HepG2 (cell line): Measurements from ENCODE around the gene TK2. TPM values are rescaled to one million over a fixed set of nuclear protein-coding genes. Genes with fewer than 3 reads are reported as not detected.

Experiments
- HDAC2 ChIP-seq: sonication (generic); formaldehyde crosslinking; IDR thresholded peaks from 2 replicates; pipeline ENCODE4 v1.4.0; 2020; ENCODE audit warnings: missing genetic modification reagents
- PCBP2 ChIP-seq: fragments of 200-400 bp; formaldehyde crosslinking; optimal IDR thresholded peaks from 2 replicates; pipeline ENCODE3; 2018; ENCODE audit warnings: low read length, low read depth; ENCODE audit not compliant: poor library complexity, severe bottlenecking
- SKI ChIP-seq: fragments of 450-650 bp; IDR thresholded peaks from one replicate; pipeline ENCODE4 v1.6.1; 2018; ENCODE audit warnings: mild to moderate bottlenecking; ENCODE audit not compliant: partially characterized antibody
- SMAD9 ChIP-seq: sonication (generic); formaldehyde crosslinking; IDR thresholded peaks from 2 replicates; pipeline ENCODE4 v1.5.1; 2020; ENCODE audit warnings: mild to moderate bottlenecking, missing genetic modification reagents
- SOX6 ChIP-seq, 2 experiments: fragments of 450-650 bp in 1 of 2; sonication (generic) in 1 of 2; formaldehyde crosslinking in 1 of 2; IDR thresholded peaks; 2 replicates each; pipeline versions ENCODE4 v1.4.0 to v1.6.1; 2017 to 2020; ENCODE audit warnings: antibody characterized with exemption in 1 of 2, mild to moderate bottlenecking in 1 of 2, missing genetic modification reagents in 1 of 2
- ZNF326 ChIP-seq: sonication (generic); formaldehyde crosslinking; IDR thresholded peaks from 2 replicates; pipeline ENCODE4 v1.4.0; 2020; ENCODE audit warnings: missing genetic modification reagents, borderline replicate concordance
- ZNF446 ChIP-seq: sonication (generic); formaldehyde crosslinking; IDR thresholded peaks from 2 replicates; pipeline ENCODE4 v1.5.0; 2020; ENCODE audit warnings: mild to moderate bottlenecking, missing genetic modification reagents
- ZNF570 ChIP-seq: sonication (generic); formaldehyde crosslinking; IDR thresholded peaks from 2 replicates; pipeline ENCODE4 v1.4.0; 2020; ENCODE audit warnings: mild to moderate bottlenecking, missing genetic modification reagents, borderline replicate concordance
- ZSCAN29 ChIP-seq: sonication (generic); formaldehyde crosslinking; conservative IDR thresholded peaks from 2 replicates; pipeline ENCODE4 v1.4.0; 2020; ENCODE audit warnings: mild to moderate bottlenecking, missing genetic modification reagents
- polyA plus RNA-seq, 8 experiments: library from polyadenylated mRNA; depleted of rRNA in 3 of 8; stranded (reverse) in 7 of 8; unstranded in 1 of 8; fragments of >200 nt; fragmentation: Illumina TruSeq in 4 of 8; extraction: Trizol in 4 of 8; gene quantifications; 2 replicates each; pipeline versions ENCODE4 v1.2.1 to v1.2.3, GENCODE V29; 2011 to 2016; ENCODE audit warnings: low read depth in 4 of 8, missing spikeins in 1 of 8, mixed read lengths in 1 of 8; ENCODE audit not compliant: insufficient read depth in 1 of 8
- total RNA-seq, 5 experiments: library from RNA; depleted of rRNA; stranded (reverse); fragments of >200 nt; fragmentation: Illumina TruSeq; extraction: Trizol; gene quantifications; 2 replicates each; pipeline ENCODE4 v1.2.3, GENCODE V29; 2016; ENCODE audit warnings: low read depth in 1 of 5
- TF ChIP-seq, protein P1 (sequence below): sonication (generic); formaldehyde crosslinking; IDR thresholded peaks from 2 replicates; pipeline ENCODE4 v1.4.0; 2020; ENCODE audit warnings: missing genetic modification reagents
- TF ChIP-seq, protein P2 (sequence below): sonication (generic); formaldehyde crosslinking; IDR thresholded peaks from one replicate; pipeline ENCODE4 v1.5.1; 2020; ENCODE audit warnings: mild to moderate bottlenecking, missing genetic modification reagents; ENCODE audit errors: not compliant biosample characterization
- TF ChIP-seq, protein P3 (sequence below): fragments of 450-650 bp; IDR thresholded peaks from 2 replicates; pipeline ENCODE4 v1.6.1; 2017; ENCODE audit warnings: mild to moderate bottlenecking
- TF ChIP-seq, protein P4 (sequence below): sonication (generic); formaldehyde crosslinking; IDR thresholded peaks from 2 replicates; pipeline ENCODE4 v1.5.0; 2020; ENCODE audit warnings: mild to moderate bottlenecking, missing genetic modification reagents

The TK2 gene
- total and polyA plus RNA-seq, 2 of the 13 experiments (the other 11 are each of a cell fraction or from before 2014, with no cell fraction given) = 18.7 to 21.0 TPM

DNA sequence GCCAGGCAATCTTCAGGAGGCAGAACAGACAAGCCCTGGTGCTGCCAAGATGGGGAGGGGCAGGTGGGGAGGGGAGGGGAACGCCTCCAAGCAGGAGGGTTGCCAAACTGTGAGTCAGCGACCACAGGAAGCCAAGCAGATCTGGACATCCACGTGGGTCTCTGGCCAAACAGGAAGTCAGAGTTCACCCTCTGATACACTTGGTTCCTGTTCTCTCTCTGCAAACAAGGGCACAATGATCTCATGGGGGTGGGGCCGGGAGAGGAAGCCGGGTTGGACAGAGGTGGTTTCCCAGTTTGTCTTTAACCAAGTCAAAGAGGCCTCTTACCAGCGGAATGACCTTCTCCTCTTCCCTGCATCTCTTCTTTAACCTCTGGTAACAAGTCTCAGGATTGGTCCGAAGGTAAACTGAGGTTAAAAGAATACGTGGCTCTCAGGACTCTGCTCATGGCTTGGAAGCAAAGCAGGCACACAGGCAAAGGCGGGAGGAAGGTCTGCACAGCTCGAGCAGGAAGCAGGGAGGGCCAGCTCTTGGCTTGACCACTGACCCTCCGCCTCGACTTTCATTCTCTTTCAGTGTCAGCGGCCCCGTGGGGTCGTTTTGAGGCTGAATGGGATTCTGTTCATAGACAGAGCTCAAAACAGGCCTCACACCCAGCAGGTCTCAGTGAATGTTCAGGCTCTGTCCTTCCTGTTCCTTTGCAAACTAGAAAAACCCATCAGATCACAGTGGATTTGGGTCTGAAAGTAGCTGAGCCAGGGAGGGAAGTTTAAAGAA is 32.9 kb downstream of the TK2 start (continued):
- TF ChIP-seq, protein P1, sequence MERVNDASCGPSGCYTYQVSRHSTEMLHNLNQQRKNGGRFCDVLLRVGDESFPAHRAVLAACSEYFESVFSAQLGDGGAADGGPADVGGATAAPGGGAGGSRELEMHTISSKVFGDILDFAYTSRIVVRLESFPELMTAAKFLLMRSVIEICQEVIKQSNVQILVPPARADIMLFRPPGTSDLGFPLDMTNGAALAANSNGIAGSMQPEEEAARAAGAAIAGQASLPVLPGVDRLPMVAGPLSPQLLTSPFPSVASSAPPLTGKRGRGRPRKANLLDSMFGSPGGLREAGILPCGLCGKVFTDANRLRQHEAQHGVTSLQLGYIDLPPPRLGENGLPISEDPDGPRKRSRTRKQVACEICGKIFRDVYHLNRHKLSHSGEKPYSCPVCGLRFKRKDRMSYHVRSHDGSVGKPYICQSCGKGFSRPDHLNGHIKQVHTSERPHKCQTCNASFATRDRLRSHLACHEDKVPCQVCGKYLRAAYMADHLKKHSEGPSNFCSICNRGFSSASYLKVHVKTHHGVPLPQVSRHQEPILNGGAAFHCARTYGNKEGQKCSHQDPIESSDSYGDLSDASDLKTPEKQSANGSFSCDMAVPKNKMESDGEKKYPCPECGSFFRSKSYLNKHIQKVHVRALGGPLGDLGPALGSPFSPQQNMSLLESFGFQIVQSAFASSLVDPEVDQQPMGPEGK = peak; percentile 98
- TF ChIP-seq SMAD9 (CRISPR knock-in tag) = peak; percentile 75; the same call in 1 of the 2 replicates
- TF ChIP-seq ZNF326 (CRISPR knock-in tag) = no peak
- TF ChIP-seq ZNF570 (CRISPR knock-in tag) = no peak
- peak; percentile 25 for TF ChIP-seq SKI
- TF ChIP-seq, protein P2, sequence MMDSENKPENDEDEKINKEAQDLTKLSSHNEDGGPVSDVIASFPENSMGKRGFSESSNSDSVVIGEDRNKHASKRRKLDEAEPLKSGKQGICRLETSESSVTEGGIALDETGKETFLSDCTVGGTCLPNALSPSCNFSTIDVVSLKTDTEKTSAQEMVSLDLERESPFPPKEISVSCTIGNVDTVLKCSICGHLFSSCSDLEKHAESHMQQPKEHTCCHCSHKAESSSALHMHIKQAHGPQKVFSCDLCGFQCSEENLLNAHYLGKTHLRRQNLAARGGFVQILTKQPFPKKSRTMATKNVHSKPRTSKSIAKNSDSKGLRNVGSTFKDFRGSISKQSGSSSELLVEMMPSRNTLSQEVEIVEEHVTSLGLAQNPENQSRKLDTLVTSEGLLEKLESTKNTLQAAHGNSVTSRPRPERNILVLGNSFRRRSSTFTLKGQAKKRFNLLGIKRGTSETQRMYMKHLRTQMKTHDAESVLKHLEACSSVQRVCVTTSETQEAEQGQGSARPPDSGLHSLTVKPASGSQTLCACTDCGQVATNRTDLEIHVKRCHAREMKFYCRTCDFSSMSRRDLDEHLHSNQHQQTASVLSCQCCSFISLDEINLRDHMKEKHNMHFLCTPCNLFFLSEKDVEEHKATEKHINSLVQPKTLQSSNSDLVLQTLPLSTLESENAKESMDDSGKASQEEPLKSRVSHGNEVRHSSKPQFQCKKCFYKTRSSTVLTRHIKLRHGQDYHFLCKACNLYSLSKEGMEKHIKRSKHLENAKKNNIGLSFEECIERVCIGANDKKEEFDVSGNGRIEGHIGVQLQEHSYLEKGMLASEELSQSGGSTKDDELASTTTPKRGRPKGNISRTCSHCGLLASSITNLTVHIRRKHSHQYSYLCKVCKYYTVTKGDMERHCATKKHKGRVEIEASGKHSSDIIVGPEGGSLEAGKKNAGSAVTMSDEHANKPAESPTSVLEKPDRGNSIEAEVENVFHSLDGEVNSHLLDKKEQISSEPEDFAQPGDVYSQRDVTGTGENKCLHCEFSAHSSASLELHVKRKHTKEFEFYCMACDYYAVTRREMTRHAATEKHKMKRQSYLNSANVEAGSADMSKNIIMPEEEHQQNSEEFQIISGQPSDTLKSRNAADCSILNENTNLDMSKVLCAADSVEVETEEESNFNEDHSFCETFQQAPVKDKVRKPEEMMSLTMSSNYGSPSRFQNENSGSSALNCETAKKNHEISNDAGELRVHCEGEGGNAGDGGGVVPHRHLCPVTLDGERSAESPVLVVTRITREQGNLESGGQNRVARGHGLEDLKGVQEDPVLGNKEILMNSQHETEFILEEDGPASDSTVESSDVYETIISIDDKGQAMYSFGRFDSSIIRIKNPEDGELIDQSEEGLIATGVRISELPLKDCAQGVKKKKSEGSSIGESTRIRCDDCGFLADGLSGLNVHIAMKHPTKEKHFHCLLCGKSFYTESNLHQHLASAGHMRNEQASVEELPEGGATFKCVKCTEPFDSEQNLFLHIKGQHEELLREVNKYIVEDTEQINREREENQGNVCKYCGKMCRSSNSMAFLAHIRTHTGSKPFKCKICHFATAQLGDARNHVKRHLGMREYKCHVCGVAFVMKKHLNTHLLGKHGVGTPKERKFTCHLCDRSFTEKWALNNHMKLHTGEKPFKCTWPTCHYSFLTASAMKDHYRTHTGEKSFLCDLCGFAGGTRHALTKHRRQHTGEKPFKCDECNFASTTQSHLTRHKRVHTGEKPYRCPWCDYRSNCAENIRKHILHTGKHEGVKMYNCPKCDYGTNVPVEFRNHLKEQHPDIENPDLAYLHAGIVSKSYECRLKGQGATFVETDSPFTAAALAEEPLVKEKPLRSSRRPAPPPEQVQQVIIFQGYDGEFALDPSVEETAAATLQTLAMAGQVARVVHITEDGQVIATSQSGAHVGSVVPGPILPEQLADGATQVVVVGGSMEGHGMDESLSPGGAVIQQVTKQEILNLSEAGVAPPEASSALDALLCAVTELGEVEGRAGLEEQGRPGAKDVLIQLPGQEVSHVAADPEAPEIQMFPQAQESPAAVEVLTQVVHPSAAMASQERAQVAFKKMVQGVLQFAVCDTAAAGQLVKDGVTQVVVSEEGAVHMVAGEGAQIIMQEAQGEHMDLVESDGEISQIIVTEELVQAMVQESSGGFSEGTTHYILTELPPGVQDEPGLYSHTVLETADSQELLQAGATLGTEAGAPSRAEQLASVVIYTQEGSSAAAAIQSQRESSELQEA (CRISPR knock-in tag) = no peak
- no peak for TF ChIP-seq ZSCAN29 (CRISPR knock-in tag)
- TF ChIP-seq, protein P3, sequence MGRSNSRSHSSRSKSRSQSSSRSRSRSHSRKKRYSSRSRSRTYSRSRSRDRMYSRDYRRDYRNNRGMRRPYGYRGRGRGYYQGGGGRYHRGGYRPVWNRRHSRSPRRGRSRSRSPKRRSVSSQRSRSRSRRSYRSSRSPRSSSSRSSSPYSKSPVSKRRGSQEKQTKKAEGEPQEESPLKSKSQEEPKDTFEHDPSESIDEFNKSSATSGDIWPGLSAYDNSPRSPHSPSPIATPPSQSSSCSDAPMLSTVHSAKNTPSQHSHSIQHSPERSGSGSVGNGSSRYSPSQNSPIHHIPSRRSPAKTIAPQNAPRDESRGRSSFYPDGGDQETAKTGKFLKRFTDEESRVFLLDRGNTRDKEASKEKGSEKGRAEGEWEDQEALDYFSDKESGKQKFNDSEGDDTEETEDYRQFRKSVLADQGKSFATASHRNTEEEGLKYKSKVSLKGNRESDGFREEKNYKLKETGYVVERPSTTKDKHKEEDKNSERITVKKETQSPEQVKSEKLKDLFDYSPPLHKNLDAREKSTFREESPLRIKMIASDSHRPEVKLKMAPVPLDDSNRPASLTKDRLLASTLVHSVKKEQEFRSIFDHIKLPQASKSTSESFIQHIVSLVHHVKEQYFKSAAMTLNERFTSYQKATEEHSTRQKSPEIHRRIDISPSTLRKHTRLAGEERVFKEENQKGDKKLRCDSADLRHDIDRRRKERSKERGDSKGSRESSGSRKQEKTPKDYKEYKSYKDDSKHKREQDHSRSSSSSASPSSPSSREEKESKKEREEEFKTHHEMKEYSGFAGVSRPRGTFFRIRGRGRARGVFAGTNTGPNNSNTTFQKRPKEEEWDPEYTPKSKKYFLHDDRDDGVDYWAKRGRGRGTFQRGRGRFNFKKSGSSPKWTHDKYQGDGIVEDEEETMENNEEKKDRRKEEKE = no peak
- no peak; the same call in 1 of the 2 replicates for TF ChIP-seq ZNF446 (CRISPR knock-in tag)
- no peak for TF ChIP-seq PCBP2
- TF ChIP-seq, protein P4, sequence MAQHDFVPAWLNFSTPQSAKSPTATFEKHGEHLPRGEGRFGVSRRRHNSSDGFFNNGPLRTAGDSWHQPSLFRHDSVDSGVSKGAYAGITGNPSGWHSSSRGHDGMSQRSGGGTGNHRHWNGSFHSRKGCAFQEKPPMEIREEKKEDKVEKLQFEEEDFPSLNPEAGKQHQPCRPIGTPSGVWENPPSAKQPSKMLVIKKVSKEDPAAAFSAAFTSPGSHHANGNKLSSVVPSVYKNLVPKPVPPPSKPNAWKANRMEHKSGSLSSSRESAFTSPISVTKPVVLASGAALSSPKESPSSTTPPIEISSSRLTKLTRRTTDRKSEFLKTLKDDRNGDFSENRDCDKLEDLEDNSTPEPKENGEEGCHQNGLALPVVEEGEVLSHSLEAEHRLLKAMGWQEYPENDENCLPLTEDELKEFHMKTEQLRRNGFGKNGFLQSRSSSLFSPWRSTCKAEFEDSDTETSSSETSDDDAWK = no peak
- TF ChIP-seq SOX6 (IDR thresholded peaks at IDR 0.05) = no peak
- TF ChIP-seq SOX6 (CRISPR knock-in tag; IDR thresholded peaks at IDR 0.05) = peak; percentile 93
- TF ChIP-seq HDAC2 = peak; percentile 95
